PFSK-1 (cell line): ENCODE data around the gene DNAJB8.

Experiments
- FOXP2 ChIP-seq: optimal IDR thresholded peaks from 2 replicates; pipeline ENCODE3; 2011; ENCODE audit warnings: borderline replicate concordance, control low read depth, inconsistent platforms; ENCODE audit not compliant: insufficient read depth; ENCODE audit errors: extremely low read length, extremely low read depth
- POLR2AphosphoS5 ChIP-seq: IDR thresholded peaks from 2 replicates; pipeline ENCODE4 v1.6.1; 2012; ENCODE audit warnings: low read depth, mild to moderate bottlenecking, control low read depth, low read length, moderate library complexity
- REST ChIP-seq, 2 experiments: IDR thresholded peaks; 2 replicates each; pipeline versions ENCODE4 v1.6.1 to v1.8.0; 2011 to 2012; ENCODE audit warnings: low read depth in 2 of 2, low read length in 2 of 2, control low read depth in 1 of 2, inconsistent platforms in 1 of 2, mild to moderate bottlenecking in 1 of 2, moderate library complexity in 1 of 2; ENCODE audit not compliant: insufficient read depth in 1 of 2
- SIN3A ChIP-seq: IDR thresholded peaks from 2 replicates; pipeline ENCODE4 v1.6.1; 2012; ENCODE audit warnings: mild to moderate bottlenecking, low read length, moderate library complexity, borderline replicate concordance; ENCODE audit not compliant: insufficient read depth
- TAF1 ChIP-seq: IDR thresholded peaks from 2 replicates; pipeline ENCODE4 v1.6.1; 2012; ENCODE audit warnings: low read length, control low read depth, borderline replicate concordance; ENCODE audit not compliant: insufficient read depth

DNAJB8 gene

GRCh38 chr3:128423525-128424147, 43.1 kb downstream of the DNAJB8 start:
- TF ChIP-seq SIN3A (no peak), REST (IDR thresholded peaks at IDR 0.05; ENCODE audit: insufficient read depth in 1 of 2, low read depth in 2 of 2, low read length in 2 of 2) (no peak), TAF1 (no peak), POLR2AphosphoS5 (no peak), FOXP2 (no peak)

- no peak for TF ChIP-seq REST (IDR thresholded peaks at IDR 0.05; ENCODE audit: insufficient read depth in 1 of 2, low read depth in 2 of 2, low read length in 2 of 2)
- no peak for TF ChIP-seq TAF1
- no peak for TF ChIP-seq FOXP2
- TF ChIP-seq POLR2AphosphoS5 = no peak
- TF ChIP-seq SIN3A = no peak
Observed at GRCh38 chr3:128422762-128423524, 43.7 kb downstream of the DNAJB8 start.

- TF ChIP-seq FOXP2 (no peak), REST (IDR thresholded peaks at IDR 0.05; ENCODE audit: insufficient read depth in 1 of 2, low read depth in 2 of 2, low read length in 2 of 2) (no peak), POLR2AphosphoS5 (no peak), TAF1 (no peak), SIN3A (no peak)
Observed at GRCh38 chr3:128421966-128422365, 44.7 kb downstream of the DNAJB8 start.

GRCh38 chr3:128421439-128421836, 45.3 kb downstream of the DNAJB8 start:
- TF ChIP-seq TAF1 (no peak), FOXP2 (no peak), REST (IDR thresholded peaks at IDR 0.05; ENCODE audit: insufficient read depth in 1 of 2, low read depth in 2 of 2, low read length in 2 of 2) (no peak), SIN3A (no peak), POLR2AphosphoS5 (no peak)
